Hepatocyte (in vitro differentiated cells): ENCODE data around the gene CCBE1. TPM values are rescaled to one million over a fixed set of nuclear protein-coding genes. Genes with fewer than 3 reads are reported as not detected.

Experiments used
- DNase-seq: peaks from one replicate; pipeline ENCODE4 v3.0.0-alpha.2; 2016; ENCODE audit warnings: low spot score
- H2AFZ ChIP-seq: fragments of 200-600 bp; sonication (generic); 2 replicates; pipeline ENCODE4 v1.6.0; 2016; ENCODE audit warnings: antibody characterized with exemption, mild to moderate bottlenecking
- H3K27ac ChIP-seq: fragments of 200-600 bp; sonication (generic); 2 replicates; pipeline ENCODE4 v1.5.1; 2016; ENCODE audit warnings: mild to moderate bottlenecking
- H3K27me3 ChIP-seq: fragments of 200-600 bp; sonication (generic); 2 replicates; pipeline ENCODE4 v1.6.1; 2016
- H3K36me3 ChIP-seq: fragments of 200-600 bp; sonication (generic); replicated peaks from 2 replicates; pipeline ENCODE4 v1.5.1; 2016; ENCODE audit warnings: low read depth; ENCODE audit not compliant: insufficient read depth
- H3K4me1 ChIP-seq: fragments of 200-600 bp; sonication (generic); 2 replicates; pipeline ENCODE4 v1.5.1; 2016; ENCODE audit warnings: mild to moderate bottlenecking, moderate library complexity; ENCODE audit not compliant: insufficient read depth
- H3K4me2 ChIP-seq: fragments of 200-600 bp; sonication (generic); 2 replicates; pipeline ENCODE4 v1.6.0; 2016
- H3K4me3 ChIP-seq: fragments of 200-600 bp; sonication (generic); 2 replicates; pipeline ENCODE4 v1.5.1; 2016; ENCODE audit warnings: mild to moderate bottlenecking
- H3K79me2 ChIP-seq: fragments of 200-600 bp; sonication (generic); 2 replicates; pipeline ENCODE4 v1.6.0; 2017; ENCODE audit warnings: mild to moderate bottlenecking
- H3K9me2 ChIP-seq: fragments of 200-600 bp; sonication (generic); replicated peaks from 2 replicates; pipeline ENCODE4 v1.6.0; 2017; ENCODE audit warnings: mild to moderate bottlenecking; ENCODE audit not compliant: insufficient read depth
- H3K9me3 ChIP-seq: fragments of 200-600 bp; sonication (generic); 2 replicates; pipeline ENCODE4 v1.5.1; 2016; ENCODE audit warnings: low read depth, mild to moderate bottlenecking
- H4K20me1 ChIP-seq: fragments of 200-600 bp; sonication (generic); 2 replicates; pipeline ENCODE4 v1.6.0; 2016; ENCODE audit warnings: mild to moderate bottlenecking; ENCODE audit not compliant: insufficient read depth, poor library complexity, severe bottlenecking
- EZH2 ChIP-seq: fragments of 200-600 bp; sonication (generic); IDR thresholded peaks from 2 replicates; pipeline ENCODE4 v1.6.1; 2016; ENCODE audit warnings: antibody characterized with exemption, mild to moderate bottlenecking, borderline replicate concordance
- EZH2phosphoT487 ChIP-seq: fragments of 200-600 bp; sonication (generic); IDR thresholded peaks from one replicate; pipeline ENCODE4 v1.6.1; 2018; ENCODE audit warnings: antibody characterized with exemption, mild to moderate bottlenecking, low read depth, moderate library complexity; ENCODE audit not compliant: unreplicated experiment, severe bottlenecking
- WGBS: methylation state at CpG from one replicate; pipeline ENCODE4 v1.1.6; 2016; ENCODE audit warnings: low lambda C conversion rate; ENCODE audit errors: missing lambda C conversion rate; 5-methylcytosine and 5-hydroxymethylcytosine counted together
- polyA plus RNA-seq: library from polyadenylated mRNA; unstranded; fragments of >200 nt; fragmentation: Nextera tagmentation; extraction: Ambion mirVana; gene quantifications from 2 replicates; pipeline ENCODE4 v1.2.1, GENCODE V29; 2016
- total RNA-seq: library from RNA; depleted of rRNA; stranded (reverse); fragments of >200 nt; gene quantifications from 2 replicates; pipeline ENCODE4 v1.2.3, GENCODE V29; 2014
- TF ChIP-seq, protein P1 (sequence below): fragments of 200-600 bp; sonication (generic); IDR thresholded peaks from 2 replicates; pipeline ENCODE4 v1.5.1; 2016; ENCODE audit warnings: antibody characterized with exemption, mild to moderate bottlenecking; ENCODE audit not compliant: poor library complexity

The CCBE1 gene
- total and polyA plus RNA-seq, 2 experiments from 2014 or later = 3.1 to 9.2 TPM

GRCh38 chr18:59565957-59566356 lies 131.3 kb downstream of the CCBE1 start:
- WGBS = 81% methylated on average over 3 of the region's 3 CpGs
- Histone ChIP-seq H3K79me2 (no peaks in the 10 kb centered on the region), H2AFZ (no peak overlapping the region), H3K9me3 (no peaks in the 10 kb centered on the region), H3K9me2 (no peaks in the 10 kb centered on the region), H4K20me1 (no peaks in the 10 kb centered on the region), H3K4me2 (no peak overlapping the region), H3K4me1 (peaks cover 6% of the 10 kb centered on the region), H3K27me3 (no peaks in the 10 kb centered on the region), H3K36me3 (no peaks in the 10 kb centered on the region), H3K27ac (no peak overlapping the region), H3K4me3 (no peak overlapping the region)
- no peak for DNase-seq
- no peak for TF ChIP-seq EZH2phosphoT487
- TF ChIP-seq EZH2 = no peak
- TF ChIP-seq, protein P1, sequence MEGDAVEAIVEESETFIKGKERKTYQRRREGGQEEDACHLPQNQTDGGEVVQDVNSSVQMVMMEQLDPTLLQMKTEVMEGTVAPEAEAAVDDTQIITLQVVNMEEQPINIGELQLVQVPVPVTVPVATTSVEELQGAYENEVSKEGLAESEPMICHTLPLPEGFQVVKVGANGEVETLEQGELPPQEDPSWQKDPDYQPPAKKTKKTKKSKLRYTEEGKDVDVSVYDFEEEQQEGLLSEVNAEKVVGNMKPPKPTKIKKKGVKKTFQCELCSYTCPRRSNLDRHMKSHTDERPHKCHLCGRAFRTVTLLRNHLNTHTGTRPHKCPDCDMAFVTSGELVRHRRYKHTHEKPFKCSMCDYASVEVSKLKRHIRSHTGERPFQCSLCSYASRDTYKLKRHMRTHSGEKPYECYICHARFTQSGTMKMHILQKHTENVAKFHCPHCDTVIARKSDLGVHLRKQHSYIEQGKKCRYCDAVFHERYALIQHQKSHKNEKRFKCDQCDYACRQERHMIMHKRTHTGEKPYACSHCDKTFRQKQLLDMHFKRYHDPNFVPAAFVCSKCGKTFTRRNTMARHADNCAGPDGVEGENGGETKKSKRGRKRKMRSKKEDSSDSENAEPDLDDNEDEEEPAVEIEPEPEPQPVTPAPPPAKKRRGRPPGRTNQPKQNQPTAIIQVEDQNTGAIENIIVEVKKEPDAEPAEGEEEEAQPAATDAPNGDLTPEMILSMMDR = no peak

- H3K9me3 ChIP-seq = no peaks in the 10 kb centered on the region
- no peaks in the 10 kb centered on the region for H3K36me3 ChIP-seq
- no peaks in the 10 kb centered on the region for H3K27me3 ChIP-seq
- no peaks in the 10 kb centered on the region for H4K20me1 ChIP-seq
- DNase-seq = no peak
- no peak overlapping the region for H3K4me3 ChIP-seq
- H3K4me2 ChIP-seq = no peak overlapping the region
- no peak overlapping the region for H3K27ac ChIP-seq
- 85% methylated on average over 3 of the region's 3 CpGs for WGBS
- no peak overlapping the region for H2AFZ ChIP-seq
- no peaks in the 10 kb centered on the region for H3K4me1 ChIP-seq
- no peaks in the 10 kb centered on the region for H3K9me2 ChIP-seq
- TF ChIP-seq, protein P1 = no peak
- TF ChIP-seq EZH2 (no peak), EZH2phosphoT487 (no peak)
- no peaks in the 10 kb centered on the region for H3K79me2 ChIP-seq
Measured at GRCh38 chr18:59564561-59564960, 132.7 kb downstream of the CCBE1 start.

GRCh38 chr18:59563176-59563785 lies 133.9 kb downstream of the CCBE1 start:
- Histone ChIP-seq H3K27me3 (no peaks in the 10 kb centered on the region), H3K27ac (no peak overlapping the region), H3K4me1 (no peaks in the 10 kb centered on the region), H3K36me3 (no peaks in the 10 kb centered on the region), H3K4me3 (no peak overlapping the region), H3K4me2 (no peak overlapping the region), H2AFZ (no peak overlapping the region), H4K20me1 (no peaks in the 10 kb centered on the region), H3K9me2 (no peaks in the 10 kb centered on the region), H3K79me2 (no peaks in the 10 kb centered on the region), H3K9me3 (no peaks in the 10 kb centered on the region)
- DNase-seq = no peak
- WGBS = 94% methylated on average over 3 of the region's 3 CpGs
- TF ChIP-seq EZH2phosphoT487 (no peak), EZH2 (no peak)
- TF ChIP-seq, protein P1 = no peak

DNA sequence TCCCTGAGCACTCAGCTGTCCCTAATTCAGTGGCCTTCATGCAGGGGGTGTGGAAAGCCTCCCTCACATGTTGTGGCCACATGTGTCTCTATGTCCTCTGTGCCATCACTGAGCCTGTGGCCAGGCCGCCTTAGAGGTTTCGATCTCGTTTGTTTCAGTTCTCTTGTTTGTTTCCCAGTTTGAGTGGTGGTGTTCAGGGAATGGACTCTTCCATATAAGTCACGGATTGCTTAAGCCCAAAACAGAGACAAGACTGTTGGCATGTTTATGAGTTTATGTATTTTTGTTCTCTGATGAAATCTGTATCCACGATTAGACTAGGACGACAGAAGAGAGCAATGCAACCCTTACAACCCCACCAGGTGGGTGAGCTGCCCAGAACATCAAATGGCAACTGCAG lies 134.5 kb downstream of the CCBE1 start:
- no peak overlapping the region for H3K4me2 ChIP-seq
- H3K27me3 ChIP-seq = no peaks in the 10 kb centered on the region
- no peak overlapping the region for H3K4me3 ChIP-seq
- WGBS = 80% methylated on average over 6 of the region's 6 CpGs
- H2AFZ ChIP-seq = no peak overlapping the region
- H3K36me3 ChIP-seq = no peaks in the 10 kb centered on the region
- H3K4me1 ChIP-seq = no peaks in the 10 kb centered on the region
- H3K79me2 ChIP-seq = no peaks in the 10 kb centered on the region
- TF ChIP-seq, protein P1 = no peak
- no peak for TF ChIP-seq EZH2phosphoT487
- no peaks in the 10 kb centered on the region for H3K9me3 ChIP-seq
- no peaks in the 10 kb centered on the region for H4K20me1 ChIP-seq
- no peaks in the 10 kb centered on the region for H3K9me2 ChIP-seq
- DNase-seq = no peak
- H3K27ac ChIP-seq = no peak overlapping the region
